ENCODE results near the gene PPP1R14C.

The PPP1R14C gene

DNA sequence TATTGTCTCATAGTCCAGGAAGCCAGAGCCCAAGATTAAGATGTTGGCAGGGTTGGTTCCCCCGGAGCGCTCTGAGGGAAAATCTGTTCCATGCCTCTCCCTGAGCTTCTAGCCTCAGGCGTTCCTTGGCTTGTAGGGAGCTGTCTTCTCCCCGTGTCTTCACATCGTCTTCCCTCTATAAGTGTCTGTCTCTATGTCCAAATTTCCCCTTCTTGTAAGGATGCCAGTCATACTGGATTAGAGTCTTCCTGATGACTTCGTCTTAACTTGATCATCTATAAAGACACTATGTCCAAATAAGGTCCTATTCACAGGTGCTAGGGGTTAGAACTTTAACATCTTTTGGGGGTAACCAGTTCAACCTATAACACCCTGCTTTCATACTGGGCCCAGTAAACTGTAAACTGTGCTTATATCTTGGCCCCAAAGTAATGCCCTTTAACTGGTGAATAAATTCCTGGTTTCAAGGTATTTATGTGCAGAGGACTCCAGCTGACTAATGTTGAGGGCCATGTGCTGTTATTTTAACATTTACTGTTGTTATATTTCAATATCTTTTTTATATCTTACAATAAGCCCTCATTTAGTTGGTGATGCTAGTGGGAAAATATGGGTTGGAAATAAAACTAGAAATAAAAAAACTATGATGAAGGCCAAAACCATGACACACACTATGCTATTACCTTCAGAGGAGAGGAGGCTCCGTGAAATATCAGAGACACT is 124.3 kb downstream of the PPP1R14C start:
- TF ChIP-seq CTCF (IDR thresholded peaks at IDR 0.05; ENCODE audit: low read depth, low read length, missing control alignments) = no peak
- DNase-seq (ENCODE audit: extremely low read depth, low read depth) = no peak
- no peak overlapping the region for H3K4me3 ChIP-seq (replicated peaks; ENCODE audit: low read depth, low read length)

DNA sequence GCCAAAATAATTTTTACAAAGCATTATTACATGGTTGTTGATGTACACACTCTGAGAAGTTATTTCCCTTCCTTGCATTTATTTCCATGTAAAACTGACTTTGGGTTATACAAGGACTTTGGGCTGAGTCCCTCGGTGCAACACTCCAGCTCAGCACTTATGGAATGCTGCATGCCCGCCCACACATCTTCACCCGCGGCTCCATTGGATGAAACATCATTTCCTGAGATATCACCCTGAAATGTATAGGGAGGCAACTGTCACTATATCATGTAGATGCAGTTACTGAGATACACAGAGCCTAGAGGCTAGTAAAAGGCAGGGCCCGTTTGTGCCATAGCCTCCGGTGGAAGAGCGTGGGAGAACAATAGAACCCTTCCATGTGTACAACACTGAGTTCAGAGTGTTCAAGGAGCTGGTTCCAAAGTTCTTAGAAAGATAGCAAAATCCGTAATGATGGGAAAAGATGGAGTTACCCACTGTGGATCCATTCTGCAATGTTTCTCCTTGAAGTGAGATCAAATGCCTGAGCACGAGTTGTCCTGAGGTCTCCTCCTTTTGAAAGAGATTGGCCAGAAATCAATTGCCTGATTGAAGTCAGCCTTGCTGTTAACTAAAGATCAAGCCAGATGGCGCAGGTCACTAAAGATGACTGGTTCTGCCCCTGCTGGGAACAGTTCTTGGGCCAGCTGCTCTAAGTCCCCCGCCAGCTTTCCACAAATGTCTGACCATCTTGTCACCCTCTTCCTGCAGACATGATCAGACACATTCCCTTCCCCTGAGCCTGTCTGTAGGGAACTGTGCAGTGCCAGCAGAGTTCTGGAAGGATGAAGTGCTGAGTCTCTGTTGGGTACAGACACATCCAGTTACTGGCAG is 125.1 kb downstream of the PPP1R14C start:
- no peak for TF ChIP-seq CTCF (IDR thresholded peaks at IDR 0.05; ENCODE audit: low read depth, low read length, missing control alignments)
- no peak for DNase-seq (ENCODE audit: extremely low read depth, low read depth)
- H3K4me3 ChIP-seq (replicated peaks; ENCODE audit: low read depth, low read length) = no peak overlapping the region

GRCh38 chr6:150269130-150269856 is 126.4 kb downstream of the PPP1R14C start:
- TF ChIP-seq CTCF (IDR thresholded peaks at IDR 0.05; ENCODE audit: low read depth, low read length, missing control alignments) = no peak
- DNase-seq (ENCODE audit: extremely low read depth, low read depth) = no peak
- H3K4me3 ChIP-seq (replicated peaks; ENCODE audit: low read depth, low read length) = no peak overlapping the region

DNA sequence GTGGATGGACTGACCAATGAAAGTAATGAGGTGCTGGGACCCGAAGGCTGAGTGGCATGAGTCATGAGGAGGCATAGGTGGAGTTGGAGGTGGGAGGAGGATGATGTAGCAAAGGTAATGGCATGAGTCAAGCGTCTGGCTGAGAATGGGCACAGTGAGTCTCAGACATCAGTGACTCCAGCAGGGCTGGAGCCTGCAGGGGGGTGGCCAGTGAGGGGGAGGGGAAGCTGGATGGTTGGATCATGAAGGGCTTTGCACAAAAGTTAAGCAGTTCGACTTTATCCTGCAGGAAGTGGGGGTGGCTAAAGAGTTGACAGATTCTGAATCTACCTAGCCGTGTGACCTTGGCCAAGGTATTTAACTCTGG is 127.0 kb downstream of the PPP1R14C start:
- TF ChIP-seq CTCF (IDR thresholded peaks at IDR 0.05; ENCODE audit: low read depth, low read length, missing control alignments) = no peak
- H3K4me3 ChIP-seq (replicated peaks; ENCODE audit: low read depth, low read length) = no peak overlapping the region
- no peak for DNase-seq (ENCODE audit: extremely low read depth, low read depth)

- DNase-seq (ENCODE audit: extremely low read depth, low read depth) = no peak
- TF ChIP-seq CTCF (IDR thresholded peaks at IDR 0.05; ENCODE audit: low read depth, low read length, missing control alignments) = no peak
- no peak overlapping the region for H3K4me3 ChIP-seq (replicated peaks; ENCODE audit: low read depth, low read length)
Measured at GRCh38 chr6:150270330-150271052, 127.6 kb downstream of the PPP1R14C start.

- no peak overlapping the region for H3K4me3 ChIP-seq (replicated peaks; ENCODE audit: low read depth, low read length)
- no peak for TF ChIP-seq CTCF (IDR thresholded peaks at IDR 0.05; ENCODE audit: low read depth, low read length, missing control alignments)
- no peak for DNase-seq (ENCODE audit: extremely low read depth, low read depth)
Measured at GRCh38 chr6:150271172-150271500, 128.3 kb downstream of the PPP1R14C start.

Data from HFF-Myc (cell line).